GM12872 (cell line): ENCODE measurements around the gene SYNE2.

Experiments used
- CTCF ChIP-seq: IDR thresholded peaks from 3 replicates; pipeline ENCODE4 v1.5.1; 2011; ENCODE audit warnings: low read depth, mild to moderate bottlenecking, low read length, moderate library complexity; ENCODE audit not compliant: insufficient read depth

Gene SYNE2

GRCh38 chr14:63901434-63902085 lies 48.8 kb downstream of the SYNE2 start:
- no peak for TF ChIP-seq CTCF

- TF ChIP-seq CTCF: no peak
These were observed 49.7 kb downstream of the SYNE2 start for GRCh38 chr14:63902375-63902976.

- no peak for TF ChIP-seq CTCF
These were observed 51.9 kb downstream of the SYNE2 start for GRCh38 chr14:63904724-63905123.

GRCh38 chr14:63905370-63905769 lies 52.6 kb downstream of the SYNE2 start:
- TF ChIP-seq CTCF: no peak

GRCh38 chr14:63908667-63909264 lies 56.0 kb downstream of the SYNE2 start:
- no peak for TF ChIP-seq CTCF

GRCh38 chr14:63909984-63910383 lies 57.2 kb downstream of the SYNE2 start:
- no peak for TF ChIP-seq CTCF

GRCh38 chr14:63910583-63911363 lies 58.0 kb downstream of the SYNE2 start:
- TF ChIP-seq CTCF: no peak
